ENCODE measurements around the gene ADCY4. TPM values are rescaled to one million over a fixed set of nuclear protein-coding genes. Genes with fewer than 3 reads are reported as not detected.

ADCY4 gene
- total RNA-seq, 1 experiment from 2014 or later: 3.4 TPM

- Mint-ChIP-seq H3K27ac (ENCODE audit: unreplicated experiment) (peak overlapping the region; percentile 56), H3K27me3 (ENCODE audit: unreplicated experiment) (no peaks in the 10 kb centered on the region), H3K4me3 (ENCODE audit: low read depth, unreplicated experiment) (no peak overlapping the region), H3K4me1 (ENCODE audit: low read depth, unreplicated experiment) (peaks cover 38% of the 10 kb centered on the region), H3K9me3 (ENCODE audit: low read depth, unreplicated experiment) (no peaks in the 10 kb centered on the region), H3K36me3 (ENCODE audit: insufficient read depth, unreplicated experiment) (peaks cover 26% of the 10 kb centered on the region)
- intact Hi-C loops (cut with micrococcal nuclease; ENCODE audit: unreplicated experiment): no loop called here
- BruUV-seq (replicated peaks): no TSS peak
- TF ChIP-seq CTCF (IDR thresholded peaks at IDR 0.05; ENCODE audit: unreplicated experiment): no peak
- CTCF ChIA-PET: interaction anchor here (1.7 kb wide), 1 partner anchor 24 kb away, joined by 9 read pairs; no protein-coding TSS in a partner anchor
- DNase-seq: no peak
Observed at GRCh38 chr14:24273422-24273998, 61.4 kb downstream of the ADCY4 start.

- peak overlapping the region; percentile 65 for H3K27ac Mint-ChIP-seq (ENCODE audit: unreplicated experiment)
- no TSS peak for BruUV-seq (replicated peaks)
- DNase-seq: no peak
Observed at GRCh38 chr14:24272467-24272866, 62.4 kb downstream of the ADCY4 start.

GRCh38 chr14:24271834-24272263, 63.0 kb downstream of the ADCY4 start:
- BruUV-seq (replicated peaks): TSS peak; percentile 58
- intact Hi-C loops (cut with micrococcal nuclease; ENCODE audit: unreplicated experiment): loop anchor here (2.0 kb wide), 1 partner anchor 29 kb away; the partner anchor contains the start of gene TINF2
- H3K9me3 Mint-ChIP-seq (ENCODE audit: low read depth, unreplicated experiment): no peaks in the 10 kb centered on the region
- no peaks in the 10 kb centered on the region for H3K27me3 Mint-ChIP-seq (ENCODE audit: unreplicated experiment)
- peak overlapping the region; percentile 65 for H3K27ac Mint-ChIP-seq (ENCODE audit: unreplicated experiment)
- CTCF ChIA-PET: interaction anchor here (1.0 to 1.7 kb wide), 6 partner anchors 8 to 56 kb away, joined by 3 to 9 read pairs (median 5); partner anchors contain the start of genes DHRS1, MDP1, NOP9 and TINF2
- H3K36me3 Mint-ChIP-seq (ENCODE audit: insufficient read depth, unreplicated experiment): peaks cover 31% of the 10 kb centered on the region
- H3K4me3 Mint-ChIP-seq (ENCODE audit: low read depth, unreplicated experiment): peak overlapping the region; percentile 67
- no peak for TF ChIP-seq CTCF (IDR thresholded peaks at IDR 0.05; ENCODE audit: unreplicated experiment)
- peaks cover 32% of the 10 kb centered on the region for H3K4me1 Mint-ChIP-seq (ENCODE audit: low read depth, unreplicated experiment)
- no peak for DNase-seq

More at GRCh38 chr14:24272467-24272866, 62.4 kb downstream of the ADCY4 start:
- H3K4me1 Mint-ChIP-seq (ENCODE audit: low read depth, unreplicated experiment): peaks cover 32% of the 10 kb centered on the region
- H3K9me3 Mint-ChIP-seq (ENCODE audit: low read depth, unreplicated experiment): no peaks in the 10 kb centered on the region
- peaks cover 26% of the 10 kb centered on the region for H3K36me3 Mint-ChIP-seq (ENCODE audit: insufficient read depth, unreplicated experiment)
- H3K27me3 Mint-ChIP-seq (ENCODE audit: unreplicated experiment): no peaks in the 10 kb centered on the region
- intact Hi-C loops (cut with micrococcal nuclease; ENCODE audit: unreplicated experiment): no loop called here
- peak overlapping the region; percentile 67 for H3K4me3 Mint-ChIP-seq (ENCODE audit: low read depth, unreplicated experiment)
- CTCF ChIA-PET: no interaction called here
- no peak for TF ChIP-seq CTCF (IDR thresholded peaks at IDR 0.05; ENCODE audit: unreplicated experiment)

- Mint-ChIP-seq H3K27me3 (ENCODE audit: unreplicated experiment) (no peaks in the 10 kb centered on the region), H3K9me3 (ENCODE audit: low read depth, unreplicated experiment) (no peaks in the 10 kb centered on the region), H3K36me3 (ENCODE audit: insufficient read depth, unreplicated experiment) (peaks cover 33% of the 10 kb centered on the region), H3K4me3 (ENCODE audit: low read depth, unreplicated experiment) (peak within 1 kb of the TSS; percentile 67), H3K27ac (ENCODE audit: unreplicated experiment) (peak within 1 kb of the TSS; percentile 65), H3K4me1 (ENCODE audit: low read depth, unreplicated experiment) (peaks cover 32% of the 10 kb centered on the region)
- intact Hi-C loops (cut with micrococcal nuclease; ENCODE audit: unreplicated experiment): loop anchor here (2.0 kb wide), 1 partner anchor 28 kb away; the partner anchor contains the start of gene TINF2
- TF ChIP-seq CTCF (IDR thresholded peaks at IDR 0.05; ENCODE audit: unreplicated experiment): peak; percentile 35
- BruUV-seq (replicated peaks): TSS peak; percentile 63
- CTCF ChIA-PET: interaction anchor here (1.0 to 1.7 kb wide), 7 partner anchors 8 to 55 kb away, joined by 3 to 9 read pairs (median 5); partner anchors contain the start of genes CIDEB, DHRS1, MDP1 and NOP9
- DNase-seq: peak; percentile 90
Observed at GRCh38 chr14:24271134-24271833, 63.6 kb downstream of the ADCY4 start, which contains the start of gene RABGGTA. TSS of gene RABGGTA (minus strand) at chr14:24271597. CDS start at chr14:24271115, 482 bp downstream.
